PC-9 (cell line): ENCODE measurements around the gene ZBTB18.

ENCODE experiments used
- EZH2 ChIP-seq: fragments of 200-600 bp; sonication (generic); IDR thresholded peaks from 2 replicates; pipeline ENCODE4 v1.8.0; 2017; ENCODE audit warnings: antibody characterized with exemption, low read depth
- TF ChIP-seq, protein P1 (sequence below): fragments of 200-600 bp; sonication (generic); conservative IDR thresholded peaks from 2 replicates; pipeline ENCODE4 v1.6.1; 2017; ENCODE audit warnings: mixed run types, antibody characterized with exemption, mild to moderate bottlenecking, moderate library complexity

DNA sequence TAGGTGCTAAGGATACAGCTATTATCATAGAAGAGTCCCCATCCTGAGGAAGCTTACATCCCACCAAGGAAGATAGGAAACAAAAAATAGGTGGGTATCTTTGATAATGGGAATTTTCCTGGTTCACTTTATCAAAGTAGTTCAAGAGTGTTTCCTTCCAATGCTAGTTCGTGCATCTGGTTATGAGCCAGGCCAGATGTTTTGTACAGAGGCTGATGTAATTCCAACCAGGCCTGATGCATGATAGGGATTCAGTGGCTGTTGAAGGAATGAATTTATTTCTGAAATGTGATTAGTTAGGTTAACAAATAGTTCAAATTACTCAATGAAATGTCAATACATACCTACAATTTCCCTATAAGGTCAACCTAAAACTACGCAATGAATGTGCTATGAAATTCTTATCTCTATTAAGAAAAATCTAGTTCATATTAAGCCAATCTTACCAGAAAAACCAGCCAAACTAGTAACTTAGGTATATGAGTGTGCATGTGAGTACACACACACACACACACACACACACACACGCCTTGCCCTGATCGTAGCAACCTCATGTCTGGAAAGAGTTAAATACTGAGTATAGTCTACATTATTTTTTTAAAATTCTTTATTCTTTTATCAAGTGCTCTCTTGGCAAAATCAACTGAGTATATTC, 9.5 kb upstream of the ZBTB18 start:
- TF ChIP-seq, protein P1, sequence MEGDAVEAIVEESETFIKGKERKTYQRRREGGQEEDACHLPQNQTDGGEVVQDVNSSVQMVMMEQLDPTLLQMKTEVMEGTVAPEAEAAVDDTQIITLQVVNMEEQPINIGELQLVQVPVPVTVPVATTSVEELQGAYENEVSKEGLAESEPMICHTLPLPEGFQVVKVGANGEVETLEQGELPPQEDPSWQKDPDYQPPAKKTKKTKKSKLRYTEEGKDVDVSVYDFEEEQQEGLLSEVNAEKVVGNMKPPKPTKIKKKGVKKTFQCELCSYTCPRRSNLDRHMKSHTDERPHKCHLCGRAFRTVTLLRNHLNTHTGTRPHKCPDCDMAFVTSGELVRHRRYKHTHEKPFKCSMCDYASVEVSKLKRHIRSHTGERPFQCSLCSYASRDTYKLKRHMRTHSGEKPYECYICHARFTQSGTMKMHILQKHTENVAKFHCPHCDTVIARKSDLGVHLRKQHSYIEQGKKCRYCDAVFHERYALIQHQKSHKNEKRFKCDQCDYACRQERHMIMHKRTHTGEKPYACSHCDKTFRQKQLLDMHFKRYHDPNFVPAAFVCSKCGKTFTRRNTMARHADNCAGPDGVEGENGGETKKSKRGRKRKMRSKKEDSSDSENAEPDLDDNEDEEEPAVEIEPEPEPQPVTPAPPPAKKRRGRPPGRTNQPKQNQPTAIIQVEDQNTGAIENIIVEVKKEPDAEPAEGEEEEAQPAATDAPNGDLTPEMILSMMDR: no peak
- no peak for TF ChIP-seq EZH2
